Stimulated activated CD8-positive, alpha-beta memory T cell treated with anti-CD3 and anti-CD28 coated beads, Interleukin-2, amount 100 ng/mL, for 1 hour (primary cell): ENCODE results near the gene DLG2.
"Not testable (repeated sequence)": the region's sequence is repeated elsewhere in the genome, so short reads cannot be mapped to it uniquely, and the experiment has no call there.

Source experiments
- DNase-seq, 2 donors: peaks; one replicate each; pipeline ENCODE4 v3.0.0-alpha.2; 2020; ENCODE audit warnings: low read depth in 2 of 2

The DLG2 gene

GRCh38 chr11:85316967-85317366 is 310.2 kb downstream of the DLG2 start:
- no peak for DNase-seq

GRCh38 chr11:85313741-85314140 is 313.4 kb downstream of the DLG2 start:
- no peak for DNase-seq

GRCh38 chr11:85310479-85310878 is 316.7 kb downstream of the DLG2 start:
- no peak for DNase-seq

- DNase-seq: no peak
Observed at GRCh38 chr11:85307366-85307765, 319.8 kb downstream of the DLG2 start.

- DNase-seq: no peak
Observed at GRCh38 chr11:85301895-85302678, 325.1 kb downstream of the DLG2 start.

GRCh38 chr11:85299258-85299942 is 327.7 kb downstream of the DLG2 start:
- no peak for DNase-seq

GRCh38 chr11:85295694-85296271 is 331.4 kb downstream of the DLG2 start:
- no peak for DNase-seq

GRCh38 chr11:85281550-85281949 is 345.6 kb downstream of the DLG2 start:
- no peak for DNase-seq

GRCh38 chr11:85279267-85279666 is 347.9 kb downstream of the DLG2 start:
- DNase-seq: no peak

- no peak for DNase-seq
Observed at GRCh38 chr11:85277693-85278092, 349.5 kb downstream of the DLG2 start.

- DNase-seq: no peak
Observed at GRCh38 chr11:85276332-85276731, 350.8 kb downstream of the DLG2 start.

GRCh38 chr11:85270315-85270714 is 356.8 kb downstream of the DLG2 start:
- DNase-seq: not testable (repeated sequence)

- no peak for DNase-seq
Observed at GRCh38 chr11:85269109-85269508, 358.0 kb downstream of the DLG2 start.

GRCh38 chr11:85266646-85267045 is 360.5 kb downstream of the DLG2 start:
- DNase-seq: no peak

GRCh38 chr11:85263328-85263727 is 363.8 kb downstream of the DLG2 start:
- no peak for DNase-seq

GRCh38 chr11:85257837-85258236 is 369.3 kb downstream of the DLG2 start:
- DNase-seq: no peak

- no peak for DNase-seq
Observed at GRCh38 chr11:85256433-85256832, 370.7 kb downstream of the DLG2 start.

GRCh38 chr11:85249482-85249881 is 377.7 kb downstream of the DLG2 start:
- no peak for DNase-seq

GRCh38 chr11:85247797-85248196 is 379.3 kb downstream of the DLG2 start:
- DNase-seq: no peak

- DNase-seq: no peak
Observed at GRCh38 chr11:85238906-85239305, 388.2 kb downstream of the DLG2 start.

GRCh38 chr11:85238038-85238437 is 389.1 kb downstream of the DLG2 start:
- DNase-seq: not testable (repeated sequence)

- no peak for DNase-seq
Observed at GRCh38 chr11:85236211-85236610, 390.9 kb downstream of the DLG2 start.

- DNase-seq: no peak
Observed at GRCh38 chr11:85232559-85232958, 394.6 kb downstream of the DLG2 start.
